Effector CD8-positive, alpha-beta T cell (primary cell): ENCODE data around the gene DUSP22.

ENCODE experiments used
- DNase-seq: peaks from one replicate; lab custom pipeline; 2025; lab: John Stamatoyannopoulos, UW

Gene DUSP22

GRCh38 chr6:380234-381218, 88.2 kb downstream of the DUSP22 start:
- no peak for DNase-seq

- no peak for DNase-seq
Measured at GRCh38 chr6:381742-382461, 89.6 kb downstream of the DUSP22 start.

- DNase-seq = no peak
Measured at GRCh38 chr6:382883-383810, 90.9 kb downstream of the DUSP22 start.

GRCh38 chr6:383856-384255, 91.6 kb downstream of the DUSP22 start:
- no peak for DNase-seq

- DNase-seq = no peak
Measured at GRCh38 chr6:384898-385297, 92.6 kb downstream of the DUSP22 start.

GRCh38 chr6:385614-386013, 93.3 kb downstream of the DUSP22 start:
- DNase-seq = no peak

GRCh38 chr6:386688-387266, 94.5 kb downstream of the DUSP22 start:
- DNase-seq = no peak

- no peak for DNase-seq
Measured at GRCh38 chr6:387293-387741, 95.0 kb downstream of the DUSP22 start.

- DNase-seq = no peak
Measured at GRCh38 chr6:388202-388903, 96.1 kb downstream of the DUSP22 start.

GRCh38 chr6:389143-389542, 96.9 kb downstream of the DUSP22 start:
- DNase-seq = no peak

- DNase-seq = no peak
Measured at GRCh38 chr6:389622-390021, 97.3 kb downstream of the DUSP22 start.

- DNase-seq = no peak
Measured at GRCh38 chr6:390914-391558, 98.7 kb downstream of the DUSP22 start.

- peak; percentile 28 for DNase-seq
Measured at GRCh38 chr6:391559-392440, 99.5 kb downstream of the DUSP22 start, which contains the start of gene IRF4. IRF4 (plus strand) TSS chr6:391752; CDS start chr6:393153, 1,401 bp downstream.

- DNase-seq = no peak
Measured at GRCh38 chr6:392441-393390, 100.4 kb downstream of the DUSP22 start.

- no peak for DNase-seq
Measured at GRCh38 chr6:393391-394221, 101.3 kb downstream of the DUSP22 start.

GRCh38 chr6:394641-395289, 102.5 kb downstream of the DUSP22 start:
- DNase-seq = no peak
